Measurements from ENCODE around the gene RAB7B. TPM values are rescaled to one million over a fixed set of nuclear protein-coding genes. Genes with fewer than 3 reads are reported as not detected.

RAB7B gene
- total and polyA plus RNA-seq, 2 of the 13 experiments (the other 11 are each of a cell fraction or from before 2014, with no cell fraction given), result 0.05 to 0.46 TPM

- intact Hi-C loops (cut with micrococcal nuclease; ENCODE audit: unreplicated experiment), result no loop called here
- Histone ChIP-seq H3K4me2 (ENCODE audit: low read depth, low read length) (peak overlapping the region; percentile 67), H3K4me1 (ENCODE audit: insufficient read depth, low read length) (peaks cover 12% of the 10 kb centered on the region), H3K4me3 (replicated peaks in 1 of 3; ENCODE audit: insufficient read depth in 1 of 3, low read depth in 2 of 3, low read length in 3 of 3) (peak overlapping the region in 1 of 3 experiments; percentile 6; a peak in 1 of 6 replicates), H3K27me3 (ENCODE audit: control insufficient read depth in 1 of 2, insufficient read depth in 2 of 2, low read length in 2 of 2) (peaks cover 1 to 7% of the 10 kb centered on the region in 2 experiments; a peak in 3 of 5 replicates), H3K79me2 (ENCODE audit: insufficient read depth, low read length) (no peaks in the 10 kb centered on the region), H3K9me3 (ENCODE audit: low read length) (no peaks in the 10 kb centered on the region), H2AFZ (ENCODE audit: low read length) (no peak overlapping the region), H3K36me3 (replicated peaks in 1 of 2; ENCODE audit: control insufficient read depth in 1 of 2, insufficient read depth in 2 of 2, low read length in 2 of 2) (no peaks in the 10 kb centered on the region), H4K20me1 (ENCODE audit: insufficient read depth, low read length) (no peaks in the 10 kb centered on the region), H3K9ac (ENCODE audit: insufficient read depth, low read depth, low read length) (no peak overlapping the region), H3K27ac (ENCODE audit: extremely low read length, insufficient read depth, low read length) (no peak overlapping the region)
- ChIA-PET POLR2A (no interaction called here), CTCF (ENCODE audit: low intra/inter-chr PET ratio, low total read pairs) (no interaction called here)
- in situ Hi-C loops (cut with HindIII; ENCODE audit: extremely low pct_ligation_motif_present, low pct_unique_long_range_greater_than_20kb), result no loop called here
- ATAC-seq, result peak; percentile 82
- no peak for DNase-seq (ENCODE audit: low spot score)
- no peak for FAIRE-seq
- no TSS peak for BruUV-seq (replicated peaks)
- WGBS (ENCODE audit: low lambda C conversion rate), result 19% methylated on average over 7 of the region's 7 CpGs
- no peak for TF ChIP-seq TRAFD1 (CRISPR knock-in tag; IDR thresholded peaks at IDR 0.05; ENCODE audit: borderline replicate concordance)
- no peak for TF ChIP-seq ATF7-NPFF (CRISPR knock-in tag; IDR thresholded peaks at IDR 0.05; ENCODE audit: low read depth)
- no peak for TF ChIP-seq SRSF1 (optimal IDR thresholded peaks at IDR 0.05; ENCODE audit: low read depth, low read length)
- no peak for TF ChIP-seq ZNF18 (CRISPR knock-in tag; IDR thresholded peaks at IDR 0.05; ENCODE audit: insufficient replicate concordance)
- no peak for TF ChIP-seq ZNF839 (CRISPR knock-in tag; IDR thresholded peaks at IDR 0.05; ENCODE audit: borderline replicate concordance)
- TF ChIP-seq ZNF558 (CRISPR knock-in tag; IDR thresholded peaks at IDR 0.05; ENCODE audit: borderline replicate concordance), result no peak
- 0 out of 2 replicates have a peak, but pooled peaks have one; percentile 22 for TF ChIP-seq SALL1 (CRISPR knock-in tag; IDR thresholded peaks at IDR 0.05)
- TF ChIP-seq SIX4 (CRISPR knock-in tag; IDR thresholded peaks at IDR 0.05), result no peak
- no peak for TF ChIP-seq IRX3 (CRISPR knock-in tag; IDR thresholded peaks at IDR 0.05; ENCODE audit: borderline replicate concordance, low read depth)
- peak; percentile 93; the same call in 1 of the 2 replicates for TF ChIP-seq PRDM4 (CRISPR knock-in tag; IDR thresholded peaks at IDR 0.05; ENCODE audit: borderline replicate concordance)
- TF ChIP-seq THAP7 (CRISPR knock-in tag; IDR thresholded peaks at IDR 0.05), result no peak
- no peak for TF ChIP-seq ZSCAN12 (CRISPR knock-in tag; IDR thresholded peaks at IDR 0.05)
- TF ChIP-seq ZNF235 (CRISPR knock-in tag; IDR thresholded peaks at IDR 0.05; ENCODE audit: borderline replicate concordance), result no peak
Observed at GRCh38 chr1:206041640-206042039, 38.4 kb upstream of the RAB7B start.
